Fibroblast of lung (primary cell): ENCODE measurements around the gene SLC18A3. TPM values are rescaled to one million over a fixed set of nuclear protein-coding genes. Genes with fewer than 3 reads are reported as not detected.

ENCODE experiments used
- DNase-seq, 2 donors: peaks; one replicate each; pipeline versions ENCODE4 v3.0.0 to v3.0.0-alpha.2; 2010; ENCODE audit warnings: low read depth in 2 of 2
- H2AFZ ChIP-seq: 2 replicates; pipeline ENCODE4 v1.5.1; 2012; ENCODE audit warnings: low read length, control low read depth, inconsistent platforms
- H3K27ac ChIP-seq: 2 replicates; pipeline ENCODE4 v1.5.1; 2011; ENCODE audit warnings: low read length, control low read depth; ENCODE audit not compliant: insufficient read depth
- H3K27me3 ChIP-seq: 2 replicates; pipeline ENCODE4 v1.5.1; 2011; ENCODE audit warnings: mild to moderate bottlenecking, low read length; ENCODE audit not compliant: control insufficient read depth, insufficient read depth
- H3K36me3 ChIP-seq: 2 replicates; pipeline ENCODE4 v1.5.1; 2011; ENCODE audit warnings: low read length; ENCODE audit not compliant: control insufficient read depth, insufficient read depth
- H3K4me1 ChIP-seq: 2 replicates; pipeline ENCODE4 v1.5.1; 2011; ENCODE audit warnings: low read length; ENCODE audit not compliant: control insufficient read depth, insufficient read depth; ENCODE audit errors: extremely low read depth
- H3K4me2 ChIP-seq: 2 replicates; pipeline ENCODE4 v1.5.1; 2011; ENCODE audit warnings: low read length, control low read depth; ENCODE audit not compliant: insufficient read depth; ENCODE audit errors: extremely low read depth
- H3K4me3 ChIP-seq, 4 experiments: fragments of 200-600 bp in 1 of 4; sonication (generic) in 1 of 4; replicated peaks in 1 of 4; 2 replicates each; pipeline ENCODE4 v1.5.1; 2011 to 2016; ENCODE audit warnings: low read length in 4 of 4, low read depth in 3 of 4, mild to moderate bottlenecking in 3 of 4, control low read depth in 2 of 4, inconsistent platforms in 1 of 4, mixed read lengths in 1 of 4; ENCODE audit not compliant: insufficient read depth in 1 of 4; ENCODE audit errors: control extremely low read depth in 1 of 4
- H3K79me2 ChIP-seq: 2 replicates; pipeline ENCODE4 v1.5.1; 2012; ENCODE audit warnings: mild to moderate bottlenecking, low read length, inconsistent platforms; ENCODE audit not compliant: control insufficient read depth, insufficient read depth
- H3K9ac ChIP-seq: 2 replicates; pipeline ENCODE4 v1.5.1; 2011; ENCODE audit warnings: mild to moderate bottlenecking, low read length, control low read depth; ENCODE audit not compliant: insufficient read depth
- H3K9me3 ChIP-seq: 2 replicates; pipeline ENCODE4 v1.5.1; 2012; ENCODE audit warnings: low read depth, low read length; ENCODE audit not compliant: control insufficient read depth, insufficient read depth
- H4K20me1 ChIP-seq: 2 replicates; pipeline ENCODE4 v1.5.1; 2011; ENCODE audit warnings: low read length; ENCODE audit not compliant: control insufficient read depth, insufficient read depth; ENCODE audit errors: extremely low read depth
- CTCF ChIP-seq, 2 donors: IDR thresholded peaks in 1 of 2; conservative IDR thresholded peaks in 1 of 2; 1 replicate in 1 of 2; 2 replicates in 1 of 2; pipeline ENCODE4 v1.5.1; 2011 to 2012; ENCODE audit warnings: low read length in 2 of 2, control low read depth in 1 of 2, inconsistent platforms in 1 of 2, low read depth in 1 of 2, mild to moderate bottlenecking in 1 of 2
- EZH2 ChIP-seq: IDR thresholded peaks from 2 replicates; pipeline ENCODE4 v1.5.1; 2012; ENCODE audit warnings: low read length, control low read depth, mild to moderate bottlenecking; ENCODE audit errors: missing control alignments
- polyA plus RNA-seq, 2 donors: library from polyadenylated mRNA; depleted of rRNA in 1 of 2; stranded (reverse) in 1 of 2; unstranded in 1 of 2; fragments of >200 nt; gene quantifications; 2 replicates each; pipeline ENCODE4 v1.2.1, GENCODE V29; 2011 to 2012; ENCODE audit warnings: missing spikeins in 1 of 2
- total RNA-seq: library from RNA; depleted of rRNA; stranded (reverse); fragments of >200 nt; gene quantifications from 2 replicates; pipeline ENCODE4 v1.2.1, GENCODE V29; 2014

SLC18A3 gene
- total and polyA plus RNA-seq, 2 donors (not counting 1 experiment from before 2014, with no cell fraction given) = not detected

- Histone ChIP-seq H3K4me1 (no peaks in the 10 kb centered on the region), H3K27ac (no peak overlapping the region), H3K4me2 (no peak overlapping the region), H3K36me3 (no peaks in the 10 kb centered on the region), H3K27me3 (peaks cover 6% of the 10 kb centered on the region), H2AFZ (no peak overlapping the region), H3K9me3 (no peaks in the 10 kb centered on the region), H3K79me2 (no peaks in the 10 kb centered on the region), H4K20me1 (no peaks in the 10 kb centered on the region), H3K9ac (no peak overlapping the region), H3K4me3 (no peak overlapping the region)
- TF ChIP-seq EZH2 (no peak), CTCF (conservative IDR thresholded peaks at IDR 0.05 in 1 of 2, IDR thresholded peaks at IDR 0.05 in 1 of 2; ENCODE audit: low read depth in 1 of 2, low read length in 2 of 2) (no peak)
- DNase-seq = no peak
Observed at GRCh38 chr10:49633327-49634068, 23.4 kb downstream of the SLC18A3 start.

- no peak overlapping the region for H3K4me3 ChIP-seq
- DNase-seq = no peak
- no peak overlapping the region for H3K9ac ChIP-seq
- H2AFZ ChIP-seq = no peak overlapping the region
- no peaks in the 10 kb centered on the region for H3K9me3 ChIP-seq
- H3K4me1 ChIP-seq = no peaks in the 10 kb centered on the region
- no peaks in the 10 kb centered on the region for H3K79me2 ChIP-seq
- H3K4me2 ChIP-seq = no peak overlapping the region
- H3K36me3 ChIP-seq = no peaks in the 10 kb centered on the region
- no peak overlapping the region for H3K27ac ChIP-seq
- H3K27me3 ChIP-seq = peaks cover 6% of the 10 kb centered on the region
- TF ChIP-seq EZH2 (no peak), CTCF (conservative IDR thresholded peaks at IDR 0.05 in 1 of 2, IDR thresholded peaks at IDR 0.05 in 1 of 2; ENCODE audit: low read depth in 1 of 2, low read length in 2 of 2) (no peak)
- H4K20me1 ChIP-seq = no peaks in the 10 kb centered on the region
Observed at GRCh38 chr10:49634069-49634660, 24.1 kb downstream of the SLC18A3 start.

GRCh38 chr10:49642311-49642710, 32.2 kb downstream of the SLC18A3 start:
- Histone ChIP-seq H3K4me2 (no peak overlapping the region), H4K20me1 (no peaks in the 10 kb centered on the region), H3K4me1 (no peaks in the 10 kb centered on the region), H3K4me3 (no peak overlapping the region), H3K79me2 (no peaks in the 10 kb centered on the region), H2AFZ (no peak overlapping the region), H3K36me3 (no peaks in the 10 kb centered on the region), H3K9me3 (no peaks in the 10 kb centered on the region), H3K9ac (no peak overlapping the region), H3K27me3 (peaks cover 6% of the 10 kb centered on the region), H3K27ac (no peak overlapping the region)
- DNase-seq = no peak
- TF ChIP-seq EZH2 (no peak), CTCF (conservative IDR thresholded peaks at IDR 0.05 in 1 of 2, IDR thresholded peaks at IDR 0.05 in 1 of 2; ENCODE audit: low read depth in 1 of 2, low read length in 2 of 2) (no peak)
